ENCODE data around the gene SLC25A38. TPM values are rescaled to one million over a fixed set of nuclear protein-coding genes. Genes with fewer than 3 reads are reported as not detected.

The SLC25A38 gene
- total and polyA plus RNA-seq, 2 experiments from 2014 or later: 19.8 to 61.9 TPM

DNA sequence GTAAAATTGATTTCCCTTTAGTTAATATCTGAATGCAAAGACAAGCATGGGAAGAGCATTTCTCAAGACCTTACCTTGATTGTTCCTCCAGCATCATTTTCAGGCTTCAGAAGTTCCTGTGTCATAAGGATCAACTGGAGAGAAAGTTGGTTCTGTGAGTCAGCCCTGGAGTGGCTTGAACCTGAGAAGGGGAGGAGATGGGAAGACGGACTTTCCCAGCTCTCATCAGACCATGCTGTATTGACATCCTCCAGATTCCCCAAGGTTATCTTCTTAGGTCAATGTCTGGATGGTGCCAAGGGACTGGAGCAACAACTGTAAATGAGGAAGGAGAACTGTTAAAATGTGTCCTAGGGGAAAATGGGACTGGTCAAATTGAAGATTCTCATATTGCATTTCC, 44.3 kb downstream of the SLC25A38 start:
- Histone ChIP-seq H3K9me2 (ENCODE audit: insufficient read depth) (no peaks in the 10 kb centered on the region), H3K79me2 (replicated peaks; ENCODE audit: insufficient read depth) (no peaks in the 10 kb centered on the region), H4K20me1 (replicated peaks; ENCODE audit: insufficient read depth) (no peaks in the 10 kb centered on the region), H2AFZ (no peak overlapping the region), H3K4me1 (ENCODE audit: insufficient read depth) (no peaks in the 10 kb centered on the region), H3K4me2 (no peak overlapping the region), H3K36me3 (ENCODE audit: insufficient read depth) (no peaks in the 10 kb centered on the region), H3K27ac (ENCODE audit: low read depth) (no peak overlapping the region), H3F3A (replicated peaks; ENCODE audit: low read depth) (no peaks in the 10 kb centered on the region), H3K27me3 (ENCODE audit: insufficient read depth) (no peaks in the 10 kb centered on the region), H3K4me3 (no peak overlapping the region)
- Mint-ChIP-seq H3K9me3 (no peaks in the 10 kb centered on the region), H3K4me1 (no peaks in the 10 kb centered on the region; the same call in 2 of the 3 replicates), H3K27ac (no peak overlapping the region), H3K4me3 (no peak overlapping the region), H3K27me3 (ENCODE audit: insufficient read depth, low read depth, poor library complexity) (peaks cover 5% of the 10 kb centered on the region), H3K36me3 (ENCODE audit: low read depth) (no peaks in the 10 kb centered on the region)
- TF ChIP-seq, protein P1, sequence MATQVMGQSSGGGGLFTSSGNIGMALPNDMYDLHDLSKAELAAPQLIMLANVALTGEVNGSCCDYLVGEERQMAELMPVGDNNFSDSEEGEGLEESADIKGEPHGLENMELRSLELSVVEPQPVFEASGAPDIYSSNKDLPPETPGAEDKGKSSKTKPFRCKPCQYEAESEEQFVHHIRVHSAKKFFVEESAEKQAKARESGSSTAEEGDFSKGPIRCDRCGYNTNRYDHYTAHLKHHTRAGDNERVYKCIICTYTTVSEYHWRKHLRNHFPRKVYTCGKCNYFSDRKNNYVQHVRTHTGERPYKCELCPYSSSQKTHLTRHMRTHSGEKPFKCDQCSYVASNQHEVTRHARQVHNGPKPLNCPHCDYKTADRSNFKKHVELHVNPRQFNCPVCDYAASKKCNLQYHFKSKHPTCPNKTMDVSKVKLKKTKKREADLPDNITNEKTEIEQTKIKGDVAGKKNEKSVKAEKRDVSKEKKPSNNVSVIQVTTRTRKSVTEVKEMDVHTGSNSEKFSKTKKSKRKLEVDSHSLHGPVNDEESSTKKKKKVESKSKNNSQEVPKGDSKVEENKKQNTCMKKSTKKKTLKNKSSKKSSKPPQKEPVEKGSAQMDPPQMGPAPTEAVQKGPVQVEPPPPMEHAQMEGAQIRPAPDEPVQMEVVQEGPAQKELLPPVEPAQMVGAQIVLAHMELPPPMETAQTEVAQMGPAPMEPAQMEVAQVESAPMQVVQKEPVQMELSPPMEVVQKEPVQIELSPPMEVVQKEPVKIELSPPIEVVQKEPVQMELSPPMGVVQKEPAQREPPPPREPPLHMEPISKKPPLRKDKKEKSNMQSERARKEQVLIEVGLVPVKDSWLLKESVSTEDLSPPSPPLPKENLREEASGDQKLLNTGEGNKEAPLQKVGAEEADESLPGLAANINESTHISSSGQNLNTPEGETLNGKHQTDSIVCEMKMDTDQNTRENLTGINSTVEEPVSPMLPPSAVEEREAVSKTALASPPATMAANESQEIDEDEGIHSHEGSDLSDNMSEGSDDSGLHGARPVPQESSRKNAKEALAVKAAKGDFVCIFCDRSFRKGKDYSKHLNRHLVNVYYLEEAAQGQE (IDR thresholded peaks at IDR 0.05; ENCODE audit: unreplicated experiment): no peak
- no peak for TF ChIP-seq STAT1 (IDR thresholded peaks at IDR 0.05; ENCODE audit: unreplicated experiment)
- TF ChIP-seq NANOG (IDR thresholded peaks at IDR 0.05; ENCODE audit: borderline replicate concordance): no peak
- TF ChIP-seq, protein P2, sequence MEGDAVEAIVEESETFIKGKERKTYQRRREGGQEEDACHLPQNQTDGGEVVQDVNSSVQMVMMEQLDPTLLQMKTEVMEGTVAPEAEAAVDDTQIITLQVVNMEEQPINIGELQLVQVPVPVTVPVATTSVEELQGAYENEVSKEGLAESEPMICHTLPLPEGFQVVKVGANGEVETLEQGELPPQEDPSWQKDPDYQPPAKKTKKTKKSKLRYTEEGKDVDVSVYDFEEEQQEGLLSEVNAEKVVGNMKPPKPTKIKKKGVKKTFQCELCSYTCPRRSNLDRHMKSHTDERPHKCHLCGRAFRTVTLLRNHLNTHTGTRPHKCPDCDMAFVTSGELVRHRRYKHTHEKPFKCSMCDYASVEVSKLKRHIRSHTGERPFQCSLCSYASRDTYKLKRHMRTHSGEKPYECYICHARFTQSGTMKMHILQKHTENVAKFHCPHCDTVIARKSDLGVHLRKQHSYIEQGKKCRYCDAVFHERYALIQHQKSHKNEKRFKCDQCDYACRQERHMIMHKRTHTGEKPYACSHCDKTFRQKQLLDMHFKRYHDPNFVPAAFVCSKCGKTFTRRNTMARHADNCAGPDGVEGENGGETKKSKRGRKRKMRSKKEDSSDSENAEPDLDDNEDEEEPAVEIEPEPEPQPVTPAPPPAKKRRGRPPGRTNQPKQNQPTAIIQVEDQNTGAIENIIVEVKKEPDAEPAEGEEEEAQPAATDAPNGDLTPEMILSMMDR (conservative IDR thresholded peaks at IDR 0.05; ENCODE audit: low read depth in 2 of 2): no peak
- TF ChIP-seq CREB1 (CRISPR knock-in tag; IDR thresholded peaks at IDR 0.05; ENCODE audit: low read depth): no peak
- TF ChIP-seq, protein P3, sequence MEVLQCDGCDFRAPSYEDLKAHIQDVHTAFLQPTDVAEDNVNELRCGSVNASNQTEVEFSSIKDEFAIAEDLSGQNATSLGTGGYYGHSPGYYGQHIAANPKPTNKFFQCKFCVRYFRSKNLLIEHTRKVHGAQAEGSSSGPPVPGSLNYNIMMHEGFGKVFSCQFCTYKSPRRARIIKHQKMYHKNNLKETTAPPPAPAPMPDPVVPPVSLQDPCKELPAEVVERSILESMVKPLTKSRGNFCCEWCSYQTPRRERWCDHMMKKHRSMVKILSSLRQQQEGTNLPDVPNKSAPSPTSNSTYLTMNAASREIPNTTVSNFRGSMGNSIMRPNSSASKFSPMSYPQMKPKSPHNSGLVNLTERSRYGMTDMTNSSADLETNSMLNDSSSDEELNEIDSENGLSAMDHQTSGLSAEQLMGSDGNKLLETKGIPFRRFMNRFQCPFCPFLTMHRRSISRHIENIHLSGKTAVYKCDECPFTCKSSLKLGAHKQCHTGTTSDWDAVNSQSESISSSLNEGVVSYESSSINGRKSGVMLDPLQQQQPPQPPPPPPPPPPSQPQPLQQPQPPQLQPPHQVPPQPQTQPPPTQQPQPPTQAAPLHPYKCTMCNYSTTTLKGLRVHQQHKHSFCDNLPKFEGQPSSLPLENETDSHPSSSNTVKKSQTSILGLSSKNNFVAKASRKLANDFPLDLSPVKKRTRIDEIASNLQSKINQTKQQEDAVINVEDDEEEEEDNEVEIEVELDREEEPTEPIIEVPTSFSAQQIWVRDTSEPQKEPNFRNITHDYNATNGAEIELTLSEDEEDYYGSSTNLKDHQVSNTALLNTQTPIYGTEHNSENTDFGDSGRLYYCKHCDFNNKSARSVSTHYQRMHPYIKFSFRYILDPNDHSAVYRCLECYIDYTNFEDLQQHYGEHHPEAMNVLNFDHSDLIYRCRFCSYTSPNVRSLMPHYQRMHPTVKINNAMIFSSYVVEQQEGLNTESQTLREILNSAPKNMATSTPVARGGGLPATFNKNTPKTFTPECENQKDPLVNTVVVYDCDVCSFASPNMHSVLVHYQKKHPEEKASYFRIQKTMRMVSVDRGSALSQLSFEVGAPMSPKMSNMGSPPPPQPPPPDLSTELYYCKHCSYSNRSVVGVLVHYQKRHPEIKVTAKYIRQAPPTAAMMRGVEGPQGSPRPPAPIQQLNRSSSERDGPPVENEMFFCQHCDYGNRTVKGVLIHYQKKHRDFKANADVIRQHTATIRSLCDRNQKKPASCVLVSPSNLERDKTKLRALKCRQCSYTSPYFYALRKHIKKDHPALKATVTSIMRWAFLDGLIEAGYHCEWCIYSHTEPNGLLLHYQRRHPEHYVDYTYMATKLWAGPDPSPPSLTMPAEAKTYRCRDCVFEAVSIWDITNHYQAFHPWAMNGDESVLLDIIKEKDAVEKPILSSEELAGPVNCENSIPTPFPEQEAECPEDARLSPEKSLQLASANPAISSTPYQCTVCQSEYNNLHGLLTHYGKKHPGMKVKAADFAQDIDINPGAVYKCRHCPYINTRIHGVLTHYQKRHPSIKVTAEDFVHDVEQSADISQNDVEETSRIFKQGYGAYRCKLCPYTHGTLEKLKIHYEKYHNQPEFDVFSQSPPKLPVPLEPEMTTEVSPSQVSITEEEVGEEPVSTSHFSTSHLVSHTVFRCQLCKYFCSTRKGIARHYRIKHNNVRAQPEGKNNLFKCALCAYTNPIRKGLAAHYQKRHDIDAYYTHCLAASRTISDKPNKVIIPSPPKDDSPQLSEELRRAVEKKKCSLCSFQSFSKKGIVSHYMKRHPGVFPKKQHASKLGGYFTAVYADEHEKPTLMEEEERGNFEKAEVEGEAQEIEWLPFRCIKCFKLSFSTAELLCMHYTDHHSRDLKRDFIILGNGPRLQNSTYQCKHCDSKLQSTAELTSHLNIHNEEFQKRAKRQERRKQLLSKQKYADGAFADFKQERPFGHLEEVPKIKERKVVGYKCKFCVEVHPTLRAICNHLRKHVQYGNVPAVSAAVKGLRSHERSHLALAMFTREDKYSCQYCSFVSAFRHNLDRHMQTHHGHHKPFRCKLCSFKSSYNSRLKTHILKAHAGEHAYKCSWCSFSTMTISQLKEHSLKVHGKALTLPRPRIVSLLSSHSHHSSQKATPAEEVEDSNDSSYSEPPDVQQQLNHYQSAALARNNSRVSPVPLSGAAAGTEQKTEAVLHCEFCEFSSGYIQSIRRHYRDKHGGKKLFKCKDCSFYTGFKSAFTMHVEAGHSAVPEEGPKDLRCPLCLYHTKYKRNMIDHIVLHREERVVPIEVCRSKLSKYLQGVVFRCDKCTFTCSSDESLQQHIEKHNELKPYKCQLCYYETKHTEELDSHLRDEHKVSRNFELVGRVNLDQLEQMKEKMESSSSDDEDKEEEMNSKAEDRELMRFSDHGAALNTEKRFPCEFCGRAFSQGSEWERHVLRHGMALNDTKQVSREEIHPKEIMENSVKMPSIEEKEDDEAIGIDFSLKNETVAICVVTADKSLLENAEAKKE (CRISPR knock-in tag; IDR thresholded peaks at IDR 0.05): no peak
- no peak for TF ChIP-seq EZH2phosphoT487 (IDR thresholded peaks at IDR 0.05; ENCODE audit: unreplicated experiment)
- no peak for TF ChIP-seq ZNF331 (CRISPR knock-in tag; IDR thresholded peaks at IDR 0.05; ENCODE audit: low read depth)
- TF ChIP-seq JUNB (IDR thresholded peaks at IDR 0.05; ENCODE audit: unreplicated experiment): no peak
- no peak for TF ChIP-seq EZH2 (IDR thresholded peaks at IDR 0.05; ENCODE audit: low read depth, unreplicated experiment)
- TF ChIP-seq ZNF114 (CRISPR knock-in tag; IDR thresholded peaks at IDR 0.05): no peak
- TF ChIP-seq, protein P4, sequence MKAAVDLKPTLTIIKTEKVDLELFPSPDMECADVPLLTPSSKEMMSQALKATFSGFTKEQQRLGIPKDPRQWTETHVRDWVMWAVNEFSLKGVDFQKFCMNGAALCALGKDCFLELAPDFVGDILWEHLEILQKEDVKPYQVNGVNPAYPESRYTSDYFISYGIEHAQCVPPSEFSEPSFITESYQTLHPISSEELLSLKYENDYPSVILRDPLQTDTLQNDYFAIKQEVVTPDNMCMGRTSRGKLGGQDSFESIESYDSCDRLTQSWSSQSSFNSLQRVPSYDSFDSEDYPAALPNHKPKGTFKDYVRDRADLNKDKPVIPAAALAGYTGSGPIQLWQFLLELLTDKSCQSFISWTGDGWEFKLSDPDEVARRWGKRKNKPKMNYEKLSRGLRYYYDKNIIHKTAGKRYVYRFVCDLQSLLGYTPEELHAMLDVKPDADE (IDR thresholded peaks at IDR 0.05): no peak
- TF ChIP-seq POLR2AphosphoS5 (IDR thresholded peaks at IDR 0.05; ENCODE audit: low read depth): no peak
- ATAC-seq (no peak), DNase-seq (ENCODE audit: low spot score) (no peak)
